Natural killer cell (primary cell): ENCODE data around the gene TMEM221. TPM values are rescaled to one million over a fixed set of nuclear protein-coding genes. Genes with fewer than 3 reads are reported as not detected.

Source experiments
- ATAC-seq, 3 donors: fragments of 150-1000 bp in 2 of 3; fragments of 200-7000 bp in 1 of 3; cut with Tn5 transposase; 1 replicate in 1 of 3; 2 replicates in 2 of 3; pipeline ENCODE4 v1.10.0; 2021; ENCODE audit warnings: mild to moderate bottlenecking in 2 of 3, moderate library complexity in 2 of 3
- DNase-seq, 2 donors: peaks; one replicate each; pipeline versions ENCODE4 v3.0.0 to v3.0.0-alpha.2; 2013 to 2021; ENCODE audit warnings: mixed read lengths in 1 of 2
- H3K27ac ChIP-seq: one replicate; pipeline ENCODE4 v1.5.1; 2013; ENCODE audit warnings: mild to moderate bottlenecking, low read length
- H3K27me3 ChIP-seq: one replicate; pipeline ENCODE4 v1.6.1; 2013; ENCODE audit warnings: low read length; ENCODE audit not compliant: control insufficient read depth, insufficient read depth
- H3K36me3 ChIP-seq: one replicate; pipeline ENCODE4 v1.6.1; 2013; ENCODE audit warnings: low read length; ENCODE audit not compliant: control insufficient read depth, insufficient read depth
- H3K4me1 ChIP-seq: one replicate; pipeline ENCODE4 v1.6.1; 2013; ENCODE audit warnings: low read length; ENCODE audit not compliant: control insufficient read depth, insufficient read depth
- H3K4me3 ChIP-seq: one replicate; pipeline ENCODE4 v1.5.1; 2013; ENCODE audit warnings: low read length
- H3K9me3 ChIP-seq: one replicate; pipeline ENCODE4 v1.6.1; 2013; ENCODE audit warnings: low read length; ENCODE audit not compliant: control insufficient read depth, insufficient read depth
- H3K27ac Mint-ChIP-seq, 2 donors: one replicate each; pipeline ENCODE4 v1.8.0; 2022; ENCODE audit warnings: mild to moderate bottlenecking in 2 of 2, mixed read lengths in 2 of 2, moderate library complexity in 1 of 2
- H3K27me3 Mint-ChIP-seq, 2 donors: one replicate each; pipeline ENCODE4 v1.8.0; 2022; ENCODE audit warnings: low read depth in 2 of 2, mixed read lengths in 2 of 2
- H3K36me3 Mint-ChIP-seq: one replicate; pipeline ENCODE4 v1.8.0; 2022; ENCODE audit warnings: mixed read lengths
- H3K4me1 Mint-ChIP-seq, 2 donors: one replicate each; pipeline ENCODE4 v1.8.0; 2022; ENCODE audit warnings: mixed read lengths in 2 of 2
- H3K4me3 Mint-ChIP-seq: one replicate; pipeline ENCODE4 v1.8.0; 2022; ENCODE audit warnings: mild to moderate bottlenecking, moderate library complexity, mixed read lengths
- H3K9me3 Mint-ChIP-seq, 2 donors: one replicate each; pipeline ENCODE4 v1.8.0; 2022; ENCODE audit warnings: mixed read lengths in 2 of 2
- CTCF ChIP-seq: fragments of 200-600 bp; IDR thresholded peaks from one replicate; pipeline ENCODE4 v1.8.0; 2022; ENCODE audit warnings: antibody characterized with exemption
- WGBS: methylation state at CpG from one replicate; pipeline ENCODE4 v1.1.7; 2013; ENCODE audit warnings: missing lambda C conversion rate; ENCODE audit not compliant: insufficient coverage; 5-methylcytosine and 5-hydroxymethylcytosine counted together
- intact Hi-C: fragments of 100-400 bp; cut with micrococcal nuclease; formaldehyde crosslinking; loops from one replicate; pipeline ENCODE4 v1.14.2; 2022
- total RNA-seq, 4 donors: library from RNA; stranded (reverse); fragments of 120-200 nt in 1 of 4; gene quantifications; one replicate each; pipeline versions ENCODE4 v1.2.3 to v1.2.4, GENCODE V29; 2013 to 2022

Gene TMEM221
- total RNA-seq, 3 donors from 2014 or later (not counting 1 experiment from before 2014, with no cell fraction given), result not detected

GRCh38 chr19:17445526-17446165 lies 2.8 kb downstream of the TMEM221 start:
- H3K9me3 Mint-ChIP-seq, result no peaks in the 10 kb centered on the region
- H3K27me3 Mint-ChIP-seq, result peaks cover 8 to 16% of the 10 kb centered on the region in 2 donors
- H3K27me3 ChIP-seq, result peaks cover 12% of the 10 kb centered on the region
- no peak overlapping the region for H3K4me3 ChIP-seq
- H3K4me1 Mint-ChIP-seq, result no peaks in the 10 kb centered on the region
- WGBS, result 95% methylated on average over 1 of the region's 1 CpG
- H3K36me3 Mint-ChIP-seq, result no peaks in the 10 kb centered on the region
- no peaks in the 10 kb centered on the region for H3K36me3 ChIP-seq
- intact Hi-C loops, result no loop called here
- no peak overlapping the region for H3K27ac ChIP-seq
- H3K9me3 ChIP-seq, result peaks cover 3% of the 10 kb centered on the region
- no peak overlapping the region for H3K4me3 Mint-ChIP-seq
- no peak for TF ChIP-seq CTCF
- peaks cover 4% of the 10 kb centered on the region for H3K4me1 ChIP-seq
- DNase-seq (no peak), ATAC-seq (no peak)
- H3K27ac Mint-ChIP-seq, result no peak overlapping the region

DNA sequence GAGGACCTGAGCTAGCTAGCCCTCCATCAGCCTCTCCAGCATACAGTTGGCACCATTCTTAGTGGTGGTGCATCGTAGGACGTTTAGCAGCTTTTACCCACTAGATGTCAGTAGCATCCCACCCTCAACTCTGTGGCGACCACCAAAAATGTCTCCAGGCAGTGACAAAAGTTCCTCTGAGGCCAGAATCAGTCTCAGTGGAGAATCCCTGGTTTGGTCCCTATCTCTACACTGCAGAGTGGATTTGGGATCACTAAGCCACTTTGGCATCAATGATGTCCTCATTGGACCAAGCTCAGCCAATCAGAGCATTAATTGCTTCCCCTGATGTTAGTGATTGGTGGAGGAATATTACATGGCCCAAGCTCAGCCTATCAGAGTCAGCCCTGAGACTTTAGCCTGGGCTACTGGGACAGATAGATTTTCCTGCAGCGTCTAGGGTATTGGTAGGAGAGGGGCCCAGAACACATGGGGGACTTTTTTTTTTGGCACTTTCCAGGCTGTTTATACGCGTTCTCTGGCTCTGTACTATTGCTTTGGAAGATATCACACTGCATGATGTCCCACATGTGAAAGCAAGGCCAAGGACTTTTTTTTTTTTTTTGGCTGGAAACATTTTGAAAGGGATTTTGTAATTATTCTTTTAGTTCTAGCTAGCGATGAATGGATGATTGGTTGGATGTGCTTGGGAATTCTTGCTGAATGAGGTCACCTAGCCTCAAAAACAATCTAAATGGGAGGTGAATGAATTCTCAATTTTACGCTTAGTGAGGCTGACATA lies 7.0 kb downstream of the TMEM221 start:
- H3K9me3 ChIP-seq, result peaks cover 3% of the 10 kb centered on the region
- H3K36me3 ChIP-seq, result no peaks in the 10 kb centered on the region
- Mint-ChIP-seq H3K4me3 (no peak overlapping the region), H3K9me3 (no peaks in the 10 kb centered on the region), H3K27ac (no peak overlapping the region), H3K4me1 (no peaks in the 10 kb centered on the region), H3K27me3 (no peaks in the 10 kb centered on the region), H3K36me3 (no peaks in the 10 kb centered on the region)
- intact Hi-C loops, result no loop called here
- H3K27ac ChIP-seq, result no peak overlapping the region
- WGBS, result 57% methylated on average over 6 of the region's 8 CpGs
- DNase-seq (peak in 1 of 2 donors; percentile 63), ATAC-seq (peak; percentile 58 to 74 (median 66))
- no peaks in the 10 kb centered on the region for H3K27me3 ChIP-seq
- H3K4me3 ChIP-seq, result no peak overlapping the region
- H3K4me1 ChIP-seq, result no peaks in the 10 kb centered on the region
- peak; percentile 43 for TF ChIP-seq CTCF

DNA sequence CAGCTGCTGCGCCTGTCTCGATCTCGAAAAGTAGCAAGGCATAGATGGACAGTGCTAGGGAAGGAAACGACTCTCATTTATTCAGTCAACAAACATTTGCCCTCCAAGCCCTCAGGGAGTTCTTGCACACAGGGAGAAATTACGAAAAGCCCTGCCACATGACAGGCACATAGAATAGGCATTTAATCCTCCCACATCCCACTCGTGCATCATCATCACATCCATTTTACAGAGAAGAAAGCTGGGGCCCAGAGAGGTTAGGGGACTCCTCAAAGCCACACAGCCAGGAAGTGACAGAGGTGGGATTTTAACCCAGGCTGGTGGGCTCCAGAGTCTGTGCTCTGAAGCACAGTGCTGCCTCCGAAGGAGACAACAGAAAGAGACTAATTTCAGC lies 11.6 kb downstream of the TMEM221 start:
- Histone ChIP-seq H3K4me1 (no peaks in the 10 kb centered on the region), H3K27ac (no peak overlapping the region), H3K27me3 (no peaks in the 10 kb centered on the region), H3K36me3 (no peaks in the 10 kb centered on the region), H3K9me3 (peaks cover 3% of the 10 kb centered on the region), H3K4me3 (no peak overlapping the region)
- ATAC-seq (no peak), DNase-seq (no peak)
- Mint-ChIP-seq H3K27ac (no peak overlapping the region), H3K36me3 (no peaks in the 10 kb centered on the region), H3K9me3 (no peaks in the 10 kb centered on the region), H3K4me3 (no peak overlapping the region), H3K27me3 (no peaks in the 10 kb centered on the region), H3K4me1 (no peaks in the 10 kb centered on the region)
- intact Hi-C loops, result no loop called here
- WGBS, result 88% methylated on average over 7 of the region's 7 CpGs
- TF ChIP-seq CTCF, result no peak
